Mesenchymal stem cell (in vitro differentiated cells and primary cell): ENCODE results near the gene FAM163B.

Experiments
- DNase-seq: peaks from one replicate; pipeline ENCODE4 v3.0.0-alpha.2; 2013
- H2AFZ ChIP-seq: one replicate; pipeline ENCODE4 v1.6.1; 2013; ENCODE audit warnings: low read depth, mild to moderate bottlenecking, control low read depth, inconsistent platforms, low read length, moderate library complexity
- H2AK5ac ChIP-seq: 2 replicates; pipeline ENCODE4 v1.6.1; 2013; ENCODE audit warnings: low read length, moderate library complexity, mild to moderate bottlenecking, inconsistent platforms; ENCODE audit not compliant: severe bottlenecking
- H2BK120ac ChIP-seq: one replicate; pipeline ENCODE4 v1.6.1; 2013; ENCODE audit warnings: low read depth, mild to moderate bottlenecking, inconsistent platforms, low read length, moderate library complexity
- H2BK12ac ChIP-seq, 2 experiments: one replicate each; pipeline ENCODE4 v1.6.1; 2013; ENCODE audit warnings: inconsistent platforms in 2 of 2, low read length in 2 of 2, mild to moderate bottlenecking in 2 of 2, moderate library complexity in 2 of 2, control low read depth in 1 of 2
- H2BK15ac ChIP-seq: one replicate; pipeline ENCODE4 v1.6.1; 2013; ENCODE audit warnings: mild to moderate bottlenecking, low read depth, inconsistent platforms; ENCODE audit not compliant: poor library complexity, severe bottlenecking
- H2BK5ac ChIP-seq: 2 replicates; pipeline ENCODE4 v1.6.1; 2013; ENCODE audit warnings: low read depth, mild to moderate bottlenecking, low read length, control low read depth, inconsistent platforms; ENCODE audit not compliant: poor library complexity, severe bottlenecking
- H3K14ac ChIP-seq, 2 experiments: one replicate each; pipeline ENCODE4 v1.6.1; 2013; ENCODE audit warnings: inconsistent platforms in 2 of 2, low read length in 2 of 2, control low read depth in 1 of 2, mild to moderate bottlenecking in 1 of 2, moderate library complexity in 1 of 2
- H3K18ac ChIP-seq, 2 experiments: one replicate each; pipeline ENCODE4 v1.6.1; 2013; ENCODE audit warnings: inconsistent platforms in 2 of 2, low read length in 2 of 2, control low read depth in 1 of 2, low read depth in 1 of 2, mild to moderate bottlenecking in 1 of 2
- H3K23ac ChIP-seq, 2 experiments: one replicate each; pipeline ENCODE4 v1.6.1; 2013; ENCODE audit warnings: inconsistent platforms in 2 of 2, low read length in 2 of 2, mild to moderate bottlenecking in 2 of 2, moderate library complexity in 2 of 2, control low read depth in 1 of 2
- H3K27ac ChIP-seq: 2 replicates; pipeline ENCODE4 v1.5.1; 2013; ENCODE audit warnings: mild to moderate bottlenecking, moderate library complexity, low read length, control low read depth, inconsistent platforms; ENCODE audit not compliant: poor library complexity, severe bottlenecking
- H3K27me3 ChIP-seq, 2 experiments: 2 replicates each; pipeline versions ENCODE4 v1.6.1 to v1.7.0; 2013; ENCODE audit warnings: low read length in 2 of 2, mild to moderate bottlenecking in 2 of 2, moderate library complexity in 2 of 2, control low read depth in 1 of 2, inconsistent platforms in 1 of 2; ENCODE audit not compliant: control insufficient read depth in 1 of 2, insufficient read depth in 1 of 2
- H3K36me3 ChIP-seq, 2 experiments: 2 replicates each; pipeline versions ENCODE4 v1.6.1 to v1.7.0; 2013; ENCODE audit warnings: low read length in 2 of 2, control low read depth in 1 of 2, inconsistent platforms in 1 of 2, low read depth in 1 of 2, mild to moderate bottlenecking in 1 of 2; ENCODE audit not compliant: insufficient read depth in 2 of 2, control insufficient read depth in 1 of 2
- H3K4ac ChIP-seq, 2 experiments: one replicate each; pipeline ENCODE4 v1.6.1; 2013; ENCODE audit warnings: inconsistent platforms in 2 of 2, low read length in 2 of 2, mild to moderate bottlenecking in 2 of 2, moderate library complexity in 2 of 2, control low read depth in 1 of 2, low read depth in 1 of 2
- H3K4me1 ChIP-seq: 2 replicates; pipeline ENCODE4 v1.6.1; 2013; ENCODE audit warnings: low read depth, low read length, control low read depth; ENCODE audit not compliant: control insufficient read depth, insufficient read depth
- H3K4me2 ChIP-seq: 2 replicates; pipeline ENCODE4 v1.6.1; 2013; ENCODE audit warnings: low read length, mild to moderate bottlenecking, inconsistent platforms; ENCODE audit not compliant: poor library complexity, severe bottlenecking
- H3K4me3 ChIP-seq, 2 experiments: 2 replicates each; pipeline versions ENCODE4 v1.5.1 to v1.7.0; 2013; ENCODE audit warnings: low read length in 2 of 2, mild to moderate bottlenecking in 2 of 2, control low read depth in 1 of 2, low read depth in 1 of 2; ENCODE audit not compliant: insufficient read depth in 1 of 2
- H3K79me1 ChIP-seq: replicated peaks from 2 replicates; pipeline ENCODE4 v1.6.1; 2013; ENCODE audit warnings: mild to moderate bottlenecking, control low read depth, low read length, inconsistent platforms; ENCODE audit not compliant: poor library complexity, severe bottlenecking
- H3K9ac ChIP-seq: 2 replicates; pipeline ENCODE4 v1.7.0; 2013; ENCODE audit warnings: mild to moderate bottlenecking, low read length, moderate library complexity
- H3K9me3 ChIP-seq: 2 replicates; pipeline ENCODE4 v1.7.0; 2013; ENCODE audit warnings: mild to moderate bottlenecking, low read length; ENCODE audit not compliant: control insufficient read depth
- H4K8ac ChIP-seq: one replicate; pipeline ENCODE4 v1.6.1; 2013; ENCODE audit warnings: inconsistent platforms, mild to moderate bottlenecking, low read length, moderate library complexity
- H4K91ac ChIP-seq: one replicate; pipeline ENCODE4 v1.6.1; 2013; ENCODE audit warnings: mild to moderate bottlenecking, low read length, inconsistent platforms
- WGBS: methylation state at CpG from one replicate; pipeline ENCODE4 v1.1.7; 2013; ENCODE audit warnings: mixed read lengths; 5-methylcytosine and 5-hydroxymethylcytosine counted together

Gene FAM163B

DNA sequence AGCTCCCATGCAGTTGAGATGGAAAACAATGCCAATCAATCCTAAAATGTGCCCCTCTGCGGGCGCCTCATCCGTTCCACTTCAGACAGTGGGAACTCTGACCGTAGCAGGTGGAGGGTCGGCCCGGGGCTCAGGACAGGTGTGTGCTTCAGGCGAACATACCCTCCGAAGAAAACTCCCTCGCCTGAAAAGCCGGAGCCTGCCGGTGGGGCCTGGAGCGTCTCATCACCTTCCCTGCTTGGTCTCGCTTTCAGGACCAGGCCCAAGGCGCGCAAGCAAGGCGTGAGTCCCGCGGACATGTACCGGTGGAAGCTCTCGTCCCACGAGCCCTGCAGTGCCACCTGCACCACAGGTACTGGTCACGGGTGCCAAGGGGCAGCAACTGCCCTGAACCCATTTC lies 48.2 kb downstream of the FAM163B start:
- Histone ChIP-seq H4K8ac (no peak overlapping the region), H3K27ac (no peak overlapping the region), H4K91ac (no peak overlapping the region), H3K18ac (no peak overlapping the region), H3K4me1 (peaks cover 15% of the 10 kb centered on the region), H2BK12ac (no peak overlapping the region), H2BK15ac (peak overlapping the region; percentile 57), H3K14ac (no peak overlapping the region), H3K23ac (no peak overlapping the region), H3K4ac (no peak overlapping the region), H2BK5ac (no peak overlapping the region), H3K4me3 (no peak overlapping the region), H2AK5ac (no peak overlapping the region), H3K79me1 (no peaks in the 10 kb centered on the region), H3K27me3 (peaks cover 8 to 22% of the 10 kb centered on the region in 2 experiments), H2BK120ac (no peak overlapping the region), H3K9me3 (no peaks in the 10 kb centered on the region), H2AFZ (no peak overlapping the region), H3K4me2 (no peak overlapping the region), H3K36me3 (no peaks in the 10 kb centered on the region), H3K9ac (no peak overlapping the region)
- WGBS = 95% methylated on average over 22 of the region's 22 CpGs
- no peak for DNase-seq

DNA sequence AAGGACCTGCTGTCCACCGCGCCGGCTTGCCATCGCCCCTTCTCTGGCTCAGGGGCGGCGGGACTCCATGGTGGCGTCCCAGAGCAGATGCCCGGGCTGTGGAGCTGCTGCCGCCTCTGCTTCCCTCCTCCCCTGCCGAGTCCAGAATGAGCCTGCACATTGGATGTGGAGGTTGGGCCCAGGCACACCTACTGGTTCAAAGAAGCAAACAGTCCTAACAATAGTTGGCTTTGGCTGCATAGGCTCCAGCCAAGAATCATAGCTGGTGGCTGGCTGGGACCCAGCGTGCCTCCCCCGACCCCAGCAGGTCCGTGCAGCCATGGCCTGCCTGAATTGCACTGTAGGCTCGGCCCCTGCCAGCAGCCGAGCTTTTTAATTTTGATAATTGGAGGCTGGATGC lies 48.9 kb downstream of the FAM163B start:
- Histone ChIP-seq H2BK15ac (no peak overlapping the region), H3K9me3 (no peaks in the 10 kb centered on the region), H3K27ac (no peak overlapping the region), H2AFZ (no peak overlapping the region), H3K4me3 (no peak overlapping the region), H3K23ac (no peak overlapping the region), H2AK5ac (no peak overlapping the region), H4K91ac (no peak overlapping the region), H4K8ac (no peak overlapping the region), H3K9ac (no peak overlapping the region), H2BK120ac (no peak overlapping the region), H3K14ac (peak overlapping the region in 1 of 2 experiments; percentile 26), H3K27me3 (peaks cover 9 to 22% of the 10 kb centered on the region in 2 experiments), H2BK12ac (peak overlapping the region in 1 of 2 experiments; percentile 70), H3K4me1 (peaks cover 15% of the 10 kb centered on the region), H3K4ac (no peak overlapping the region), H2BK5ac (no peak overlapping the region), H3K79me1 (no peaks in the 10 kb centered on the region), H3K18ac (peak overlapping the region in 1 of 2 experiments; percentile 35), H3K4me2 (no peak overlapping the region), H3K36me3 (no peaks in the 10 kb centered on the region)
- WGBS = 95% methylated on average over 13 of the region's 15 CpGs
- no peak for DNase-seq

DNA sequence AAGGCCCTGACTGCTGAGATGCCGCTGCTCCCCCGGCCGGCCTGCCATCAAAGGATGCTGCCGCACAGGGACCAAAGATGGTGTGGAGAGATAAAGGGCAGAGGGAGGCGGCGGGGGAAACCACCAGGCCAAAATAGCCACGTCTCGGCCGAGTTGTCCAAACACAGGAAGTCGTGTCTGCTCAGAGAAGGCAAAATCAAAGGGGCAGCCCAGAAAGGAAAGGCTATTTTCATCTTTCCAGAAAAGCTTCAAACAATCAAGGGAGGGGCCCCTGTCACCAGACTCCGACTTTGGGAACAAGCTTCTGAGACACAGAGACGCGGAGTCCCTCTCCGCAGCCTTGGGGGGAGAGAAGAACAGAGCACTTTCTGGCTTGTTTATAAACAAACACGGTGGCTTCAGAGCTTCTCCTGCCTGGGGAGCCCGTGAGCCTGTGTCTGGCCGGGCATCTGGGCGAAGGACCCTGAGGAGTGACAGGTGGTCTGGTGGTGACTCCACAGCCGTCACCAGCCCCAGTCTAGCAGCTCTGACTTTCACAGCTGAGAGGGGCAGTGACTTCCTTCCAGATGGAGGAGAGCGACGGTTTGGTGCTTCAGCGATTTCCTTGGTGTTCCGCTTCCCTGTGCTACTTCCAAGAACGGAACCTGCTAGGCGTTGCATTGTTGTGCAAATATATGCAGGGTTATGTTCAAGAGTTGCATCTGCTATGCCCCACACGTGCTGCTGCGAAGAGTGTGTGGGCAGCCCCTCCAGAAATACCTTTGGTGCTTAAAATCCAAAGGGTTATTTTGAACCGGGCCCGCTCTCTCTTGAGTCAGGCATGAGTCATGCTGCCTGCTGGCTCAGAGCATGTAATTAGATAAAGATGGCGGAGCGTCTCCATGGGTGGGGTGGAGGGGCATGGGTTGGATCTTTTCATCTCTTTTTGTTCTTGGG lies 50.7 kb downstream of the FAM163B start:
- Histone ChIP-seq H4K8ac (peak overlapping the region; percentile 93), H3K36me3 (no peaks in the 10 kb centered on the region), H3K27me3 (peaks cover 14 to 21% of the 10 kb centered on the region in 2 experiments), H3K4me1 (peaks cover 15% of the 10 kb centered on the region), H3K27ac (no peak overlapping the region), H3K9ac (no peak overlapping the region), H3K4me2 (peak overlapping the region; percentile 40), H3K14ac (peak overlapping the region in 1 of 2 experiments; percentile 38), H2BK15ac (no peak overlapping the region), H3K4ac (peak overlapping the region; percentile 56 to 72), H2AFZ (peak overlapping the region; percentile 47), H3K23ac (no peak overlapping the region), H3K79me1 (no peaks in the 10 kb centered on the region), H2AK5ac (no peak overlapping the region), H3K4me3 (no peak overlapping the region), H2BK120ac (peak overlapping the region; percentile 29), H3K18ac (peak overlapping the region; percentile 72 to 78), H4K91ac (peak overlapping the region; percentile 86), H2BK12ac (peak overlapping the region; percentile 9 to 17), H2BK5ac (no peak overlapping the region), H3K9me3 (no peaks in the 10 kb centered on the region)
- WGBS = 3% methylated on average over 31 of the region's 31 CpGs
- DNase-seq = peak; percentile 78

DNA sequence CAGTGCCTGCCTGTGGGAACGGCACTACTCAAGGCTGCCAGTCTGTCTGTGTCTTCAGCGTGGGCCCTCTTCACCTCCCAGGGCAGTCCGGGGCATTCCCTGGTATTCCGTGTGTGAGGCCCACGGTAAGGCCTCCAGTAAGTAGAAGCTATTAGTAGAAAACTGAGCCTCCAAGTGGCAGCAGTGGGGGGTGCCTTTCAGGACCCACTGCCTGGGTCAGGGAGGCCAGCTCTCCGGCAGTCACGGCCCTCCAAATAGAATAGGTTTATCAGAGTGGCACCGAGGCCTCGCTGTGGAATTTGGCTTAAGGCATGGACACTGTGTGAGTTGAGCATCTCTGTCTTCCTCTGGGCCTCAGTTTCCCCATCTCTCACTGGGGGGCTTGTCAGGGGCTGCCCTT lies 51.6 kb downstream of the FAM163B start:
- peak overlapping the region; percentile 52 for H4K91ac ChIP-seq
- peak overlapping the region; percentile 38 for H2BK120ac ChIP-seq
- peak overlapping the region in 1 of 2 experiments; percentile 80 for H3K18ac ChIP-seq
- H2BK15ac ChIP-seq = peak overlapping the region; percentile 39
- no peak overlapping the region for H2BK5ac ChIP-seq
- no peaks in the 10 kb centered on the region for H3K36me3 ChIP-seq
- no peak overlapping the region for H3K4me2 ChIP-seq
- peak overlapping the region; percentile 93 for H4K8ac ChIP-seq
- no peak for DNase-seq
- no peak overlapping the region for H2AFZ ChIP-seq
- no peak overlapping the region for H2AK5ac ChIP-seq
- H3K23ac ChIP-seq = no peak overlapping the region
- H2BK12ac ChIP-seq = peak overlapping the region; percentile 71 to 93
- 94% methylated on average over 9 of the region's 9 CpGs for WGBS
- H3K9me3 ChIP-seq = no peaks in the 10 kb centered on the region
- no peaks in the 10 kb centered on the region for H3K79me1 ChIP-seq
- H3K14ac ChIP-seq = no peak overlapping the region
- no peak overlapping the region for H3K9ac ChIP-seq
- H3K4me1 ChIP-seq = peaks cover 14% of the 10 kb centered on the region
- no peak overlapping the region for H3K4me3 ChIP-seq
- peaks cover 14 to 25% of the 10 kb centered on the region in 2 experiments for H3K27me3 ChIP-seq
- H3K27ac ChIP-seq = no peak overlapping the region
- peak overlapping the region in 1 of 2 experiments; percentile 47 for H3K4ac ChIP-seq
